Karpas-422 (cell line): ENCODE data around the gene HECW1. TPM values are rescaled to one million over a fixed set of nuclear protein-coding genes. Genes with fewer than 3 reads are reported as not detected.

ENCODE experiments used
- DNase-seq: peaks from one replicate; pipeline ENCODE4 v3.0.0-alpha.2; 2015
- H2AFZ ChIP-seq: fragments of 200-600 bp; sonication (generic); 2 replicates; pipeline ENCODE4 v1.6.1; 2014; ENCODE audit warnings: antibody characterized with exemption, low read length, mixed read lengths
- H3K27ac ChIP-seq: fragments of 200-600 bp; sonication (generic); 2 replicates; pipeline ENCODE4 v1.5.1; 2014; ENCODE audit warnings: mild to moderate bottlenecking, low read length, moderate library complexity
- H3K27me3 ChIP-seq: fragments of 200-600 bp; sonication (generic); 2 replicates; pipeline ENCODE4 v1.6.1; 2014; ENCODE audit warnings: low read length, mixed read lengths
- H3K36me3 ChIP-seq: fragments of 200-600 bp; sonication (generic); 2 replicates; pipeline ENCODE4 v1.6.1; 2014; ENCODE audit warnings: low read length, mixed read lengths; ENCODE audit not compliant: insufficient read depth
- H3K4me1 ChIP-seq: fragments of 200-600 bp; sonication (generic); 2 replicates; pipeline ENCODE4 v1.6.1; 2014; ENCODE audit warnings: mild to moderate bottlenecking, low read length, mixed read lengths
- H3K4me2 ChIP-seq: fragments of 200-600 bp; sonication (generic); 2 replicates; pipeline ENCODE4 v1.6.1; 2014; ENCODE audit warnings: low read length, low read depth, mild to moderate bottlenecking; ENCODE audit not compliant: poor library complexity, severe bottlenecking
- H3K4me3 ChIP-seq: fragments of 200-600 bp; sonication (generic); 2 replicates; pipeline ENCODE4 v1.5.1; 2014; ENCODE audit warnings: mild to moderate bottlenecking, antibody characterized with exemption, low read length, mixed read lengths
- H3K79me2 ChIP-seq: fragments of 200-600 bp; sonication (generic); 2 replicates; pipeline ENCODE4 v1.6.1; 2014; ENCODE audit warnings: mild to moderate bottlenecking, low read length, mixed read lengths
- H3K9ac ChIP-seq: fragments of 200-600 bp; sonication (generic); 2 replicates; pipeline ENCODE4 v1.6.0; 2014; ENCODE audit warnings: low read length
- H3K9me2 ChIP-seq: fragments of 200-600 bp; sonication (generic), shearing (Covaris generic); replicated peaks from 2 replicates; pipeline ENCODE4 v1.6.0; 2014; ENCODE audit warnings: mild to moderate bottlenecking, low read length, moderate library complexity; ENCODE audit not compliant: insufficient read depth
- H3K9me3 ChIP-seq: fragments of 300-700, 200-600 bp; sonication (generic); 2 replicates; pipeline ENCODE4 v1.6.1; 2014; ENCODE audit warnings: low read length, mixed read lengths
- H4K20me1 ChIP-seq: fragments of 200-600 bp; sonication (generic); 2 replicates; pipeline ENCODE4 v1.6.1; 2014; ENCODE audit warnings: mild to moderate bottlenecking, antibody characterized with exemption, low read length, low read depth; ENCODE audit not compliant: insufficient read depth
- total RNA-seq: library from RNA; depleted of rRNA; stranded (reverse); fragments of >200 nt; shearing (Covaris generic); gene quantifications from 2 replicates; pipeline ENCODE4 v1.2.3, GENCODE V29; 2014; ENCODE audit warnings: low replicate concordance

Gene HECW1
- total RNA-seq, 1 experiment from 2014 or later, result not detected

DNA sequence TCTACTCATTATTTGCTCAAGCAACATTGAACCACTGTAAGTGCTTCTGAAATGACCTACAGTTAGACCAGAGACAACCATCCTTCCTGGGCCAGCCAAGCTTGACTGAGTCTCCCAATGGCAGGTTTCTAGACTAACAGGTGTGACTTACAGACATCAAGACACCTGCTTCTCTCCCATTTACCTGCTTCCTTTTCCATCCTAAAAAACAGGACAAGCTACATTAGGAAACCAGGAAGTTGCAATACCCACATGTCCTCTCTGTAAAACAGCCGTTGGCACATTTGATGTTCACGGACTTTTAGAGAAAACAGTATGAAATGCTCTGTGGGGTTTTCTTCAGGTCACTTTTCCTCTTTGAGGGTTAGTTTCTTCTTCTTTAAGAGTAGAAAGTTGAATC, 4.0 kb downstream of the HECW1 start:
- Histone ChIP-seq H3K4me3 (no peak overlapping the region), H4K20me1 (no peaks in the 10 kb centered on the region), H3K9me2 (no peaks in the 10 kb centered on the region), H3K9ac (no peak overlapping the region), H3K27me3 (no peaks in the 10 kb centered on the region; the same call in 1 of the 2 replicates), H2AFZ (no peak overlapping the region), H3K9me3 (no peaks in the 10 kb centered on the region), H3K4me2 (no peak overlapping the region), H3K4me1 (no peaks in the 10 kb centered on the region), H3K79me2 (no peaks in the 10 kb centered on the region), H3K27ac (no peak overlapping the region), H3K36me3 (no peaks in the 10 kb centered on the region)
- no peak for DNase-seq

DNA sequence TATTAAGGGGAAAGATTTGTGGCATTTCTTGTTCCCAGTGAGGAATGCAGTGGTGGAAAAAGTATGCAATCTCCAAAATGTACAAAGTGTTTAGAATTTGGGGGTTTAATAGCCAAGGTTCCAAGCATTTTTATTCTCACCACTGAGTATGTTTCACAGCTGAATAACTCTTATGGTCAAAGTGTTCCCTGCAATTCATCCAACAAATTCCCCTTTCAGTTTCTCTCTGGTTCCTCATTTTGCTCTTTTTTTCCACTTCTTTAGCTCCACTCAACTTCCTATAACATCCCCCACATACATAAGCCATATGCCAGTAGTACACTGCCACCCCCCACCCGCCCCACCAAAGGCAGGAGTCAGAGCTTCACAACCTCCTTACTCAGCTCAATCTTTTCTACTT, 4.6 kb downstream of the HECW1 start:
- no peaks in the 10 kb centered on the region for H3K36me3 ChIP-seq
- no peak overlapping the region for H3K4me3 ChIP-seq
- no peak for DNase-seq
- no peak overlapping the region for H3K9ac ChIP-seq
- no peaks in the 10 kb centered on the region for H3K9me2 ChIP-seq
- H3K79me2 ChIP-seq, result no peaks in the 10 kb centered on the region
- no peaks in the 10 kb centered on the region for H3K4me1 ChIP-seq
- H2AFZ ChIP-seq, result no peak overlapping the region
- H3K27me3 ChIP-seq, result no peaks in the 10 kb centered on the region; the same call in 1 of the 2 replicates
- no peak overlapping the region for H3K4me2 ChIP-seq
- H4K20me1 ChIP-seq, result no peaks in the 10 kb centered on the region
- no peaks in the 10 kb centered on the region for H3K9me3 ChIP-seq
- H3K27ac ChIP-seq, result no peak overlapping the region

DNA sequence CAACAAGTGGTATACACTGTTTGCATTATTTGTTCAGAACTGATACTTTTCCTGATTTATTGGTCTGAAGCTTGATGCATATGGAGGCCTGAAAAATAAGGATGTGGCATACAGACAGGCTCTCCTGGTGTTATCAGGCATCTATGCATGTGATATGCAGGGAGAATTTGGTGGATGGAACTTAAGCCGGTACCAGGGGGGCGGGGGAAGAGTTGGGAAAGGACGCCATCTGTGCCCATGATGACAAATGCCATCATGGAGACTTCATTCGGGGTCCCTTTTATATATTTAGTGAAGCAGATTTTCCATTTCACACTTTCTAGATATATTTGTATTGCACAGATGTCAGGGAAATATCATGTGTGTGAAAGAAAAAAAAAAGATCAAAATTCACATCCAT, 5.4 kb downstream of the HECW1 start:
- Histone ChIP-seq H3K27me3 (no peaks in the 10 kb centered on the region; the same call in 1 of the 2 replicates), H3K9me3 (no peaks in the 10 kb centered on the region), H3K27ac (no peak overlapping the region), H4K20me1 (no peaks in the 10 kb centered on the region), H3K9me2 (no peaks in the 10 kb centered on the region), H3K4me1 (no peaks in the 10 kb centered on the region), H3K4me2 (no peak overlapping the region), H3K36me3 (no peaks in the 10 kb centered on the region), H2AFZ (no peak overlapping the region), H3K9ac (no peak overlapping the region), H3K4me3 (no peak overlapping the region), H3K79me2 (no peaks in the 10 kb centered on the region)
- DNase-seq, result no peak

DNA sequence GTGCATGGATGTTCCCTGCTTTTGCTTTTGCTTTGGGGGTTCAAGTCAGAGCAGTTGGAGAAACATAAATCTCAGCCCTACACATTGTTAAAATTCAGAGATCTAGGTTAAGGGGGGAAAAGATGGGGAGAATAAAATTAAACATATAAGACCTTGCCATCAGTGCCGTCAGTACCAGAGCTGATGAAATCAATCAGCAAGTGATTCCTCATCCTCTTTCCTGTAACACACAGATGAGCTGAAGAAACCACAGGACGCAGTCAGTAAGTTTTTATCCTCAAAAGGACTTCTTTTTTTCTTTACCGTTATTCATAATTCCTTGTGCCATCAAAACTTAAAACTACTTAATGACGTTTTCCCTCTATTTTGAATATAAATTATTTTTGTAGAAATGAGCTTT, 5.9 kb downstream of the HECW1 start:
- Histone ChIP-seq H3K9ac (no peak overlapping the region), H3K36me3 (no peaks in the 10 kb centered on the region), H3K27ac (no peak overlapping the region), H3K4me2 (no peak overlapping the region), H3K9me2 (no peaks in the 10 kb centered on the region), H3K9me3 (no peaks in the 10 kb centered on the region), H3K27me3 (no peaks in the 10 kb centered on the region; the same call in 1 of the 2 replicates), H4K20me1 (no peaks in the 10 kb centered on the region), H3K4me3 (no peak overlapping the region), H3K79me2 (no peaks in the 10 kb centered on the region), H2AFZ (no peak overlapping the region), H3K4me1 (no peaks in the 10 kb centered on the region)
- no peak for DNase-seq

DNA sequence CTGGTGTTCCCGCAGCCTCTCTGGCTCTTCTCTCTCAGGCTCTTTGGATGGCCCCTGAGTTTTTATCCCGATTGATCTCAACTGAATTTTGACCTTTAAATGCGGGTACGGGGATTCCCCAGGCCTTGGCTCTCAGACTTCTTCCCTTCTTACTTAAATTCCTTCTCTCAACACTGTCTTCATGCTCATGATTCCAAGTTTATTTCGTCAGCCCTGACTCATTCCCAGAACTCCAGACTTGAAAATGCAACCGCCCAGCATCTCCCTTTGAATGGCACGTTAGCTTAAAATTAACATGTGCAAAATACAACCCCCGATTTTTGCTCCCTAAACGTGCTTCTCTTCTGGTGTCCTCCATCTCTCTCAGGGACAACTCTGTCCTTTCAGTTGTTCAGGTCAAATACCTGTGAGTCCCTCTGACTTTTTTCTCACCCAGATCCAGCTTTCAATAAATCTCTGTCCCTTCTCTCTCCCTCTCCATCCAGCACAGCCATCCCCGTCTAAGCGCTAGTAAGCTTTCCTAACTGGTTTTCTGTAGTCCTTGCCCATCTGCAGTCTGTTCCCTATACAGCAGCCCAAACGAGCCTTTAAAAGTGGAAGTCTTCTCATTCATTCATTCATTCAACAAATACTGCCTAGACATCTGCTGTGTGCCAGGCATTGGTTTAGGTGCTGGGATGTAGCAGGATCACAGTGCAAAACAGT, 7.1 kb downstream of the HECW1 start:
- no peaks in the 10 kb centered on the region for H3K79me2 ChIP-seq
- H3K27ac ChIP-seq, result no peak overlapping the region
- H3K9me3 ChIP-seq, result no peaks in the 10 kb centered on the region
- no peaks in the 10 kb centered on the region for H3K36me3 ChIP-seq
- H3K27me3 ChIP-seq, result no peaks in the 10 kb centered on the region; the same call in 1 of the 2 replicates
- no peaks in the 10 kb centered on the region for H3K9me2 ChIP-seq
- no peak for DNase-seq
- no peak overlapping the region for H2AFZ ChIP-seq
- no peaks in the 10 kb centered on the region for H3K4me1 ChIP-seq
- H3K4me2 ChIP-seq, result no peak overlapping the region
- no peak overlapping the region for H3K4me3 ChIP-seq
- no peak overlapping the region for H3K9ac ChIP-seq
- no peaks in the 10 kb centered on the region for H4K20me1 ChIP-seq

GRCh38 chr7:43121973-43122372, 9.5 kb downstream of the HECW1 start:
- Histone ChIP-seq H3K36me3 (no peaks in the 10 kb centered on the region), H2AFZ (no peak overlapping the region), H4K20me1 (no peaks in the 10 kb centered on the region), H3K9me2 (no peaks in the 10 kb centered on the region), H3K9ac (no peak overlapping the region), H3K27ac (no peak overlapping the region), H3K4me3 (no peak overlapping the region), H3K27me3 (no peaks in the 10 kb centered on the region), H3K4me1 (no peaks in the 10 kb centered on the region), H3K79me2 (no peaks in the 10 kb centered on the region), H3K9me3 (no peaks in the 10 kb centered on the region), H3K4me2 (no peak overlapping the region)
- DNase-seq, result no peak

DNA sequence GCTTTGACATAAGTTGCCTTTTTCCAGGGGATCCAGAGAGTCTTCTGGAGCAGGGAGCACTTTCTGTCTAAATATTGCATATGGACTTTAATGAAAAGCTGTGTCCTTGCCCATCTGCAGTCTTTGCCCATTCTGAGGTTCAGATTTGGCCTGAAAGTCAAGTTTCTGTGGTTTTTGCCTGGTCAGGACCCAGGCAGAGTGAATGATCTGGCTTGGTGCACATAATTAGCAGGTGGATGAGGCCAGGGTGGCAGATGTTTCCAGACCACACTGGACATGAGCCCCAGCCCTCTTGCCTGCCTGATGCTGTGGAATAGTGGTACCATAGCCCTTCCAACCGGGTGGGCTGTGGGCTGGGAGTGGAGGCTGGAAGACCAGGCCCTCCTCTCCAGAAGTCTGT, 11.0 kb downstream of the HECW1 start:
- H3K4me3 ChIP-seq, result no peak overlapping the region
- H3K4me1 ChIP-seq, result no peaks in the 10 kb centered on the region
- no peaks in the 10 kb centered on the region for H3K9me2 ChIP-seq
- no peak overlapping the region for H3K9ac ChIP-seq
- H3K9me3 ChIP-seq, result no peaks in the 10 kb centered on the region
- H4K20me1 ChIP-seq, result no peaks in the 10 kb centered on the region
- DNase-seq, result no peak
- no peaks in the 10 kb centered on the region for H3K79me2 ChIP-seq
- no peak overlapping the region for H3K27ac ChIP-seq
- H3K27me3 ChIP-seq, result no peaks in the 10 kb centered on the region
- H3K4me2 ChIP-seq, result no peak overlapping the region
- H3K36me3 ChIP-seq, result no peaks in the 10 kb centered on the region
- H2AFZ ChIP-seq, result no peak overlapping the region

DNA sequence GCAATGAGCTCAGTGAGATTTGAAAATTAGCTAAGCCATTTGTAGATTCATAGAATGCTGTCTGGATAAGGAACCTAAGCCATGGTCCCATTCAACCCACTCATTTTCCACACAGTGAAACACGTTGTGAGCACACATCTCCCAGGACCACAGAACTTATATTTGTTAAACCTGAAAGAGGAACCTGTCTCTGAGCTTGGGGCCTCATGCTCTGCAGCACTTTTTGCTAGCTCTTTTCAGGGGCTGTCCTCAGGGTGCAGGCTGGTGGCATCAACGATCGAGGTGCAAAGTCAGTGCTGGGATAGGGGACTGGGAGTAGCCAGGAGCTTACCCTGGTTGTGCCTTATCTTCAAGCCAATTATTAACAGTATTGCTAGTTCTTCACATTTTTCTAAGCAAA, 11.9 kb downstream of the HECW1 start:
- Histone ChIP-seq H3K27ac (no peak overlapping the region), H3K79me2 (no peaks in the 10 kb centered on the region), H3K9me2 (no peaks in the 10 kb centered on the region), H3K4me2 (no peak overlapping the region), H3K27me3 (no peaks in the 10 kb centered on the region), H3K4me3 (no peak overlapping the region), H3K4me1 (no peaks in the 10 kb centered on the region), H3K36me3 (no peaks in the 10 kb centered on the region), H2AFZ (no peak overlapping the region), H4K20me1 (no peaks in the 10 kb centered on the region), H3K9me3 (no peaks in the 10 kb centered on the region), H3K9ac (no peak overlapping the region)
- no peak for DNase-seq
